ENCODE results near the gene PROP1.
"Not testable (repeated sequence)": the region's sequence is repeated elsewhere in the genome, so short reads cannot be mapped to it uniquely, and the experiment has no call there.

The PROP1 gene

GRCh38 chr5:177982072-177982727 is 13.8 kb downstream of the PROP1 start:
- no peak for DNase-seq

GRCh38 chr5:177981296-177982071 is 14.6 kb downstream of the PROP1 start:
- DNase-seq: no peak

- no peak for DNase-seq
These were observed 15.3 kb downstream of the PROP1 start for GRCh38 chr5:177980743-177981151.

- not testable (repeated sequence) for DNase-seq
These were observed 18.4 kb downstream of the PROP1 start for GRCh38 chr5:177977600-177977999.

- no peak for DNase-seq
These were observed 22.9 kb downstream of the PROP1 start for GRCh38 chr5:177973066-177973635.

- DNase-seq: no peak
These were observed 23.4 kb downstream of the PROP1 start for GRCh38 chr5:177972613-177973012.

GRCh38 chr5:177972014-177972413 is 24.0 kb downstream of the PROP1 start:
- not testable (repeated sequence) for DNase-seq

GRCh38 chr5:177968661-177969211 is 27.3 kb downstream of the PROP1 start:
- DNase-seq: no peak

- DNase-seq: no peak
These were observed 28.7 kb downstream of the PROP1 start for GRCh38 chr5:177967221-177967887.

- DNase-seq: no peak
These were observed 29.2 kb downstream of the PROP1 start for GRCh38 chr5:177966839-177967166.

- no peak for DNase-seq
These were observed 29.8 kb downstream of the PROP1 start for GRCh38 chr5:177966009-177966838.

- no peak for DNase-seq
These were observed 31.6 kb downstream of the PROP1 start for GRCh38 chr5:177964471-177964870.

- no peak for DNase-seq
These were observed 32.1 kb downstream of the PROP1 start for GRCh38 chr5:177963966-177964365.

GRCh38 chr5:177959315-177959714 is 36.7 kb downstream of the PROP1 start:
- DNase-seq: no peak

GRCh38 chr5:177958696-177959095 is 37.3 kb downstream of the PROP1 start:
- DNase-seq: no peak

GRCh38 chr5:177957241-177957640 is 38.8 kb downstream of the PROP1 start:
- no peak for DNase-seq

GRCh38 chr5:177953101-177953500 is 42.9 kb downstream of the PROP1 start:
- not testable (repeated sequence) for DNase-seq

- DNase-seq: not testable (repeated sequence)
These were observed 46.4 kb downstream of the PROP1 start for GRCh38 chr5:177949656-177950055.

- DNase-seq: not testable (repeated sequence)
These were observed 47.0 kb downstream of the PROP1 start for GRCh38 chr5:177949065-177949464.

- DNase-seq: peak; percentile 45
These were observed 48.1 kb downstream of the PROP1 start for GRCh38 chr5:177947912-177948311.

- DNase-seq: not testable (repeated sequence)
These were observed 50.3 kb downstream of the PROP1 start for GRCh38 chr5:177945601-177946283.

GRCh38 chr5:177945145-177945544 is 50.9 kb downstream of the PROP1 start:
- DNase-seq: not testable (repeated sequence)
